Measurements from ENCODE around the gene GALNT17.

Gene GALNT17

DNA sequence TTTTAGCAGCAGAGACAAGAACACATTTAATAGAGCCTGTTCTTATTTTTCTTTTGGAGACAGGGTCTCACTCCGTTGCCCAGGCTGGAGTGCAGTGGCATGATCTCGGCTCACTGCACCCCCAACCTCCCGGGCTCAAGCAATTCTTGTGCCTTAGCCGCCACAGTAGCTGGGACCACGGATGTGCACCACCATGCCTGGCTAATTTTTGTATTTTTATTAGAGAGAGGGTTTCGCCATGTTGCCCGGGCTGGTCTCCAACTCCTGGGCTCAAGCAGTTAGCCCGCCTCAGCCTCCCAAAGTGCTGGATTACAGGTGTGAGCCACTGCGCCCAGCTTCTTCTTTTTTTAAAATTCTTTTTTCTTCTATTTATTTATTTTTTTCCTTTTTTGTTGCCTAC lies 23.3 kb downstream of the GALNT17 start:
- TF ChIP-seq, protein P1, sequence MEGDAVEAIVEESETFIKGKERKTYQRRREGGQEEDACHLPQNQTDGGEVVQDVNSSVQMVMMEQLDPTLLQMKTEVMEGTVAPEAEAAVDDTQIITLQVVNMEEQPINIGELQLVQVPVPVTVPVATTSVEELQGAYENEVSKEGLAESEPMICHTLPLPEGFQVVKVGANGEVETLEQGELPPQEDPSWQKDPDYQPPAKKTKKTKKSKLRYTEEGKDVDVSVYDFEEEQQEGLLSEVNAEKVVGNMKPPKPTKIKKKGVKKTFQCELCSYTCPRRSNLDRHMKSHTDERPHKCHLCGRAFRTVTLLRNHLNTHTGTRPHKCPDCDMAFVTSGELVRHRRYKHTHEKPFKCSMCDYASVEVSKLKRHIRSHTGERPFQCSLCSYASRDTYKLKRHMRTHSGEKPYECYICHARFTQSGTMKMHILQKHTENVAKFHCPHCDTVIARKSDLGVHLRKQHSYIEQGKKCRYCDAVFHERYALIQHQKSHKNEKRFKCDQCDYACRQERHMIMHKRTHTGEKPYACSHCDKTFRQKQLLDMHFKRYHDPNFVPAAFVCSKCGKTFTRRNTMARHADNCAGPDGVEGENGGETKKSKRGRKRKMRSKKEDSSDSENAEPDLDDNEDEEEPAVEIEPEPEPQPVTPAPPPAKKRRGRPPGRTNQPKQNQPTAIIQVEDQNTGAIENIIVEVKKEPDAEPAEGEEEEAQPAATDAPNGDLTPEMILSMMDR (IDR thresholded peaks at IDR 0.05; ENCODE audit: control insufficient read depth, extremely low read depth, insufficient read depth), result no peak
- DNase-seq (ENCODE audit: low read depth), result no peak

DNA sequence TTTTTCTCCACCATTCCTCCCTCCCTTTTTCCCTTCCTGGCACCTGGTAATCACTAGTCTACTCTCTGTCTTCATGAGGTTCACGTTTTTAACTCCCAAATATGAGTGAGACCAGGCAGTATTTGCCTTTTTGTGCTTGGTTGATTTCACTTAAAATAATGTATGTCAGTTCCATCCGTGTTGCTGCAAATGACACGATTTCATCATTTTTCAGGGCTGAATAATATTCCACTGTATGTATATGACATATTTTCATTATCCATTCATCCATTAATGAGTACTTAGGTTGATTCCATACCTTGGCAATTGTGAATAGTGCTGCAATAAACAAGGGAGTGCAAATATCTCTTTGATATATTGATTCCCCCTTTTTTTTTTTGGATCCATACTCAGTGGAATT lies 25.8 kb downstream of the GALNT17 start:
- TF ChIP-seq, protein P1 (IDR thresholded peaks at IDR 0.05; ENCODE audit: control insufficient read depth, extremely low read depth, insufficient read depth), result no peak
- H3K4me3 ChIP-seq (ENCODE audit: low read depth, low read length), result no peak overlapping the region
- DNase-seq (ENCODE audit: low read depth), result no peak

More for the DNA sequence above, 23.3 kb downstream of the GALNT17 start:
- H3K4me3 ChIP-seq (ENCODE audit: low read depth, low read length), result no peak overlapping the region

DNA sequence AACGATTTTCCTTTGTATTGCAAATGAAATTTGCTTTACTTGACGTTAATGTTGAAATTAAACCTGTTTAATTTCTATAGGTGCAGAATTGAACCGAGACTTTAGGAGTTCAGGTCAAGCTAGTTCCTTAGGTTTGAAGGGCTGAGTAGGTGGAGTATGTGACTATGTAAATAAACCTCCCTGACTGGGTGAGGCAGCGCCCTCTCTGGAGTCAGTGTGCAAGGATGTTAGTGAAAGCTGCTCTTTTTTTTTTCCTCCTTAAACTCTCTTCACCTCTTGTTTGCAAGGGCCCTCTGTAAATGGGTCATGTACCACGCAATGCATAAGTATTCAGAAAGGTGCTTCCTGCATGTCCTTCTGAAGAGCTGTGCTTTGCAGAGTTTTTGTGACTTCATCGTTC lies 33.8 kb downstream of the GALNT17 start:
- TF ChIP-seq, protein P1 (IDR thresholded peaks at IDR 0.05; ENCODE audit: control insufficient read depth, extremely low read depth, insufficient read depth), result no peak
- DNase-seq (ENCODE audit: low read depth), result no peak
- H3K4me3 ChIP-seq (ENCODE audit: low read depth, low read length), result no peak overlapping the region

DNA sequence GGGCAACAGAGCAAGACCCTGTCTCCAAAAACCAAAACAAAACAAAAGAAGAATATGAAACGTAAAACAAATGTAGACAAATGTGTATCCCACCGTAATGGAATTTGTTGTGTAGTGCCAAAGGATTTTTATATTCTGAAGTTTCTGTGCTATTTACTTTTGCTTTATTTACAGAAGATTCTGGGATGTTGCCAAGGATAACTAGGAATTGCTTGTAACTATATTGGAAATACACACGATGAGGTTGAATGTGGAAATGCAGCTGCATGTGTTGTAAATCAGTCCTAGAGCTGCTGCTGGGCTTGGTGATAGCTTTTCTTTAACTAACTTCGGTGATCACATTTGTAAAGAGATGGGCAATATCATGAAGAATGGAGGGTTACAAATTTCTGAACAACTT lies 39.5 kb downstream of the GALNT17 start:
- H3K4me3 ChIP-seq (ENCODE audit: low read depth, low read length), result no peak overlapping the region
- peak; percentile 18 for DNase-seq (ENCODE audit: low read depth)
- TF ChIP-seq, protein P1 (IDR thresholded peaks at IDR 0.05; ENCODE audit: control insufficient read depth, extremely low read depth, insufficient read depth), result no peak

DNA sequence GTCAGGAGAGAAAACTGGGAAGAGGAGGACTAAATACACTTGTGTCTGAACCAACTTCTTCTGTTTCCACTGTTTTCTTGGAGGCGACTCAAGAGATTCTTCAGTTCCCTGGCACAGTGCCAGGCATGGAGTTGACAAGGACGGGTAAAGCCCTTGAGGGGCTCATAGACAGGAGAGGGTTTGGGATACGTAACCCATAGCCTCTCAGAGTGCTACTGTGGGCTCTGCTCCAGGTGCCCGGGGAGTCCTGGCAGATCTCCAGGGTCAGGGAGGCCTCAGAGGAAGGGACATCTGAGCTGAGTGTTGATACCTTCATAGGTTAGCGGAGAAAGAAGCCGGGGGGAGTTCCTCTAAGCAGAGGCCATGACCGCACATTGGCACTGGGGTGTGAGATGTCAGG lies 42.0 kb downstream of the GALNT17 start:
- DNase-seq (ENCODE audit: low read depth), result no peak
- TF ChIP-seq, protein P1 (IDR thresholded peaks at IDR 0.05; ENCODE audit: control insufficient read depth, extremely low read depth, insufficient read depth), result no peak
- H3K4me3 ChIP-seq (ENCODE audit: low read depth, low read length), result no peak overlapping the region

DNA sequence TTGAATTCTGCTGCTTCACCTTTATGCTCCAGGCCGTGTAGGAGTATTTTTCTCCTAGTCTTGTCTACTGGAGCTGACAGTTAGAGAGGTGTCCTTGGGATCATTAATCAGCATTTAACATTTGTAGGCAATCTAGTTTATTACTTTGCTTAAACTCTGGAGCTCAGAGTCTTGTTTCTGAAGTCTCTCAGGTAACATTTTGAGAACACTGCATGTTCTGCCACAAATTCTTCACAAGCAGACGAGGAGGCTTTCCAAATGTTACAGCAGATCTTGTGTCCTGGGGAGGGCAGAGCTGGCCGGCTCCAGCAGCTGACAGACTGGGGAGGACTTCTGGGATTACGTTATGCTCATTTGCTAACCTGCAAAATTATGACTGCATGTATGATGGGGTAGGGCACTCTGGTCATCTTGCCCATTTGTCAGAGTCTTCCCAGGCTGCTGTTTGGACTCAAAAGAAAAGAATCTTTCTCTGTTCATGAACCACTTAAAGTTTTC lies 50.5 kb downstream of the GALNT17 start:
- TF ChIP-seq, protein P1 (IDR thresholded peaks at IDR 0.05; ENCODE audit: control insufficient read depth, extremely low read depth, insufficient read depth), result no peak
- no peak overlapping the region for H3K4me3 ChIP-seq (ENCODE audit: low read depth, low read length)
- DNase-seq (ENCODE audit: low read depth), result no peak

DNA sequence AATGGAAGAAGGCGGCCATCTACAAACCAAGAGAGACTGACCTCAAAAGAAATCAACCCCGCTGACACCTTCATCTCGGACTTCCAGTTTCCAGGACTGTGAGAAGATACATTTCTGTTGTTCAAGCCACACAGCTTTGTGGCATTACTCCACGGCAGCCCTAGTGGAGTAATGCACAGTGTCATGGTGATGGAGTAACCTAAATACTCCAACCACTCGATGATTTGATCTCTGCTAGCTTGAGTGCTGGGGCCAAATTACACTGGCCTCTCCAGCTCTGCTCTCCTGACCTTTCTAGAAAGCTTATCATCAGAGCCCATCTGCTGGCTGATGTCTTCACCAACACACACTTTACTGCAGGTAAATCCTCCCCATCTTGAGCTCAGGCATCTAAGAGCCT lies 52.2 kb downstream of the GALNT17 start:
- DNase-seq (ENCODE audit: low read depth), result no peak

More for the DNA sequence above, 52.2 kb downstream of the GALNT17 start:
- no peak overlapping the region for H3K4me3 ChIP-seq (ENCODE audit: low read depth, low read length)
- TF ChIP-seq, protein P1 (IDR thresholded peaks at IDR 0.05; ENCODE audit: control insufficient read depth, extremely low read depth, insufficient read depth), result no peak

All from LNCaP clone FGC (cell line).